HL-60/S4 treated with phorbol 12-myristate 13-acetate at 8.2 ng/mL for 4 days and 3 days (cell line): Measurements from ENCODE around the gene NISCH.

ENCODE experiments used
- in situ Hi-C: fragments of 300-500 bp; cut with MboI; formaldehyde crosslinking; loops from 2 replicates; pipeline ENCODE4 v1.15.0; 2022; ENCODE audit warnings: low sequenced_read_pairs

NISCH gene

DNA sequence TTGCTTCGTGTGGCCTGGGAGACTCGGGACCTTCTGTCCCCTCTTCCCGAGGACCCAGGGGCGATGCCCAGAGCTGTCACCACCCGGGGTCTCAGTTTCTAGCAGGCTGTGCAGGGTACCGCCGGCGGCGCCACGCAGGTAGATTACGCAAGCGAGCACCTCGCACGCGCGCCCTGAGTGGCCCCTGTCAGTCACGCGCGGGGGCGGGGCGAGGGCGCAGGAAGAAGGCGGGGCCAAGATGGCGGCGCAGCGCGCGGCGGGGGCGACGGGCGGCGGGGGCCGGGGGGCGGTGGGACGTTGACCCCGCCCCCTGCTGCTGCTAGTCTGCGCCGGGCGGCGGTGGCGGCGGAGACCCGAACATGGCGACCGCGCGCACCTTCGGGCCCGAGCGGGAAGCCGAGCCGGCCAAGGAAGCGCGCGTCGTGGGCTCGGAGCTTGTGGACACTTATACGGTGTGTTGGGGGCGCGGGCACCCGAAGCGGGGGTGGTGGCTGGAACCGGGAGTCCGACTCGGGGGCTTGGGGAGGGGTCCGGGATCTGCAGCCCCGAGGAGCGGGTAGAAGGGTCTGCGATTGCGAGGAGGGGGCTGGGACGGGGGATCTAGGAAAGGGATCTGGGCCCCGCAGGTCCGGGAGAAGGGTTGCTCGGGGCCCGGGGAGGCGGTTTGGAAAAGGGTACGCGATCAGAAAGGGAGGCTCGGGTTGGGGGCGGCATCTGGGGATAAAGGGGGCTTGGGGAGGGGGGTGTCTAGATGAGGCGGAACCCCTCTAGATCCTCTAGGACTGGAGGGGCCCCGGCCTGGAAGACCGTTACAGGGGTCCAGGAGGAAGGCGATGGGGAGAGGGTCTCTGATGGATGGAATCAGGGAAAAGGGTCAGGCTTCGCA is at the start of gene NISCH:
NISCH (plus strand) TSS at position 322 of the 886 bp plus-strand sequence; CDS start at position 360, 38 bp downstream.
- in situ Hi-C loops = no loop called here

DNA sequence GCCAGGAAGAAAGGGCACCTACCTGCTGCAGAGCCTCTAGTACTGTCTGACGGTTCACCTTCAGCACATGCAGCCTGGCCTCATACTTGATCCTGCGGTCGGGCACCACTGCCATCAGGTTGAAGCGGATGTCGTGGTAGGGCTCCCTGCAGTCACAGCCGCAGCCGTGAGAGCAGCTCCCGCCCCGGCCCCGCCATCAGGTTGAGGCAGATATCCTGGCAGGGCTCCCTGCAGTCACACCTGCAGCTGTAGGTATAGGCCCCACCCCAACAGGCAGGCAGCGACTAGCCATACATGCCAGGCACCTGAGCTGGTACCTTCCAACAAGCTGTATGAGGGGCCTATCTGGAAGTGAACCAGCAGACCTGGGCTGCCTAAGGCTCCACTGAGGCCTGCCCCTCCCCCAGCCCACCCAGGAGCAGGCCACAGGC is 49.2 kb upstream of the NISCH start:
- in situ Hi-C loops = no loop called here

DNA sequence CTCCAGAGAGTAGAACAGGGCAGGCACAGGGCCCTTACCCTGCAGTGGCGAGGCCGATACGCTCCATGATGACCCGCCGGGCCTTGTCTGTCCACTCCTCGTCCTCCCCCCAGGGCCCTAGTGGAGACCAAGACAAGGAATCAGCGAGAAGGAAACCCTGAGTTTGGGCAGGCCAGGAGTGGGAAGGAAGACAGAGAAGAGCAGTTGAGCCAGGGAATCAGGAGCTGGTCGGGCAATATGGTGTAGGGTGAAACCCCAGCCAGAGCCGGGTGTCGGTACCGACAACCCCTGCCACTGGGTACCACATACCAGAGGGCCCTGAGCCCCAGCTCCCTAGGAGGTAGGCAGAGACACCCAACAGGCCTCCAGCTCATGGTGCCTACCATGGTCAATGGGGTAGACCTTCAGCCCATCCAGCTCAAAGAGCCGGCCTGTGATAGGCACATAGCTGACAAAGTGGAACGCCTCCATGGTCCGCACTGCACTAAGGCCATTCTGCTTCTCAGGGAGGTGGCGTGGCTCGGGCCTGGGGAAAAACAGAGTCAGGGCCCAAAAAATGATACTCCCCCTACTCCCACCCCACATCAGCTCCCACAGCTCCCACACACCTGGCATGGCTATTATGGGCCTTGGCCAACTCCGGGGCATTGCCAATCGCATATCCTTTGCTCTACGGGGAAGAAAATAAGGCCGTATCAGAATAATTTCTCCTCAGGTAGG is 48.5 kb upstream of the NISCH start:
- in situ Hi-C loops = no loop called here

DNA sequence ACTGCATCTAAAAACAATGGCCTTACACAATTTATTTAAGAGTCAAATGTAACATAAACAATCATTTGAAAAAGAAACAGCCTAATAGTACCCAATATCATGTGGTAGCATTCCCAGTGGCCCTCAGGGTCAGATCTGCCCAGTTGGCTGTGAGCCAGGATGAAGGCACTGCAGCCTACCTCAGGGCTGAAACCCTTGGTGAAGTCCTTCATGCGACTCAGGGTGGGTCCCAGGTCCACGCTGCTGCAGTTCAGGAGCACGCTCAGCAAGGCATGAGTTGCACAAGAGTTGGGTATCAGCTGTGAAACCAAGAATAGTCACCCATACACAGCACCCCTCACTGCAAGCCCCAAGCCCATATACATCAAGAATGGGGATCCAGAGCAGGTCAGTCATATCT is 47.6 kb upstream of the NISCH start:
- in situ Hi-C loops = no loop called here

DNA sequence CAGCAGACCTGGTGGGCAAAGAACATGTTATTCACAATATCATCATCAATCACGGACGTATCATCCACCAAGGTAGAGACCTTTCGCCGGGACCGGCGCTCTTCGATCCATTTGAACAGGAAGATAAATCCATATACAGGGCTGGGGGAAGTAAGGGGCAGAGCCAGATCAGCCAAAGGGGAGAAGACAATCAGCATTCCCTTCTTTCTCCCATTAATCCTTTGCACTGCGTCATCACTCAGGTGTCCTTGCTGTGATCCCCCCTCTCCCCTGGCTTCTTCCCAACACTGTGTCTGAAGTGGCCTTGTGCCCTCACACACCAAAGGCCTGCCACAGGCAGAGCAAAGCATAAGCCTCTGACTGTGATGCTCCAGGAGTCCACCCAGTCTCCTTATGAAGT is 46.9 kb upstream of the NISCH start:
- in situ Hi-C loops = no loop called here

DNA sequence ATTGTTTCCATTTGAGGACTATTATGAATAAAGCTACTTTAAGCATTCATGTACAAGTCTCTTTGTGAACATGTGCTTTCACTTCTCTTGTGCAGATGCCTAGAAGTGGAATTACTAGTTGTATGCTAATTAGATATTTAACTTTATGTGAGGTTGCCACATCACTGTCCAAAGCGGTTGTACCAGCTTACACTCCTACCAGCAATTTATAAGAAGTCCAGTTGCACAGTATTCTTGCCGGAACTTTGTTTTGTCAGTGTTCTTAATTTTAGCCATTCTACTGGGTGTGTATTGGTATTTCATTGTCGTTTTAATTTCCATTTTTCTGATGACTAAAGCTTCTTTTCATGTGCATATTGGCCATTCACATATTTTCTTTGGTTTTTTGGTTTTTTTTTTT is 39.6 kb upstream of the NISCH start:
- in situ Hi-C loops = no loop called here

DNA sequence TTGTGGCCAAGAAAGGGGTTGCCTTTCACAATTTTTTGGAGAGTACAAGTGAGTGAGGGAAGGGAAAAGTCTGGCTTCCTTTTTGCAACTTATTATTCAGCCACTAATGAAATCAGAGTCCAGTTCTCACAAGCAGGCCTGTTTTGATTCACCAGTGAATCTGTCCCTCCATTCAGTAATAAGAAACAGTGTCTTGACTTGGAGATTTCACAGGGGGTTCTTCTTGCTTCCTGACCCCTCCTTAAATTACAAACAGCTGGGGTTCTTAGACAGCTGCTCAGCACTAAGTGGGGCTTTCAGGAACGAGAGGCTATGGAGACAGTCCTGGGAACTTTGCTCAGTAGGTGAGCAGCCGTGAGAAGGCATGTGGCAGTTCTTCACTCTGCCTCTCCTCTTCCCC is 35.0 kb upstream of the NISCH start:
- in situ Hi-C loops = no loop called here

DNA sequence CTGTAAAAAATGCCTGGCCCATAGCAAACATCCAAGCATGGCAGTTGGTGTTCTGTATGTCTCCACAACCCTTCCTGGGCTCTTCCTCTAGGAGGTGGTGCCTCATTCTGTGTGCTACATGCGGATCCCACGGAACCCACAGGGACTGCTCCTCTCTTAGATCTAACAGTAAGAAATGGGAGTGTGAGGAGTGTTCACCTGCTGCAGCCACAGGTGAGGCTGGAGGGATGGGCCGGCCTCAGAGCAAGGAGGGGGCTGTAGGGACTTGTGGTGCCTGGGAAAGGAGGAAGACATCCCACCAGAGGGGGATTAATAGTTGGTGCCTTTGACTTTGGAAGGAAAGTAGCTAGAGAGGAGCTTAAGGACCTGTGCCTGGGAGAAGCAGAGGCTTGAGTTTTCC is 32.7 kb upstream of the NISCH start:
- in situ Hi-C loops = no loop called here

DNA sequence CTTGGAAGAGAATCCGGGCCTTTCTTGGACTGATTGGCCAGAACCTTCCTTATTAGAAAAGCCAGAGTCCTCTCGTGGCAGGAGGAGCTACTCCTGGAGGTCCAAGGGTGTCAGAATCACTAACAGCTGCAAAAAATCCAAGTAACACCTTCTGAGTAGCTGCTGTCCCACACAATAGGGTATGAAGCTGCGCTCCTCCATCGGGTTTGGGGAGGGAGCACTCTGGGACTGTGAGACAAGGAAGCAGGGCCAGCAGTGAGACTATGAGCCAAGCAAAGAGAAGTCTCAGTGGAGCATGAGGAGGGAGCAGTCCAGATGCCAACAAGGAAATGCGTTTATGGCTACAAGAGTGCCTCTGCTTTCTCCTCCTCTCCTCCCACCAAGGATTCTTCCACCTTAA is 32.2 kb upstream of the NISCH start:
- in situ Hi-C loops = no loop called here

DNA sequence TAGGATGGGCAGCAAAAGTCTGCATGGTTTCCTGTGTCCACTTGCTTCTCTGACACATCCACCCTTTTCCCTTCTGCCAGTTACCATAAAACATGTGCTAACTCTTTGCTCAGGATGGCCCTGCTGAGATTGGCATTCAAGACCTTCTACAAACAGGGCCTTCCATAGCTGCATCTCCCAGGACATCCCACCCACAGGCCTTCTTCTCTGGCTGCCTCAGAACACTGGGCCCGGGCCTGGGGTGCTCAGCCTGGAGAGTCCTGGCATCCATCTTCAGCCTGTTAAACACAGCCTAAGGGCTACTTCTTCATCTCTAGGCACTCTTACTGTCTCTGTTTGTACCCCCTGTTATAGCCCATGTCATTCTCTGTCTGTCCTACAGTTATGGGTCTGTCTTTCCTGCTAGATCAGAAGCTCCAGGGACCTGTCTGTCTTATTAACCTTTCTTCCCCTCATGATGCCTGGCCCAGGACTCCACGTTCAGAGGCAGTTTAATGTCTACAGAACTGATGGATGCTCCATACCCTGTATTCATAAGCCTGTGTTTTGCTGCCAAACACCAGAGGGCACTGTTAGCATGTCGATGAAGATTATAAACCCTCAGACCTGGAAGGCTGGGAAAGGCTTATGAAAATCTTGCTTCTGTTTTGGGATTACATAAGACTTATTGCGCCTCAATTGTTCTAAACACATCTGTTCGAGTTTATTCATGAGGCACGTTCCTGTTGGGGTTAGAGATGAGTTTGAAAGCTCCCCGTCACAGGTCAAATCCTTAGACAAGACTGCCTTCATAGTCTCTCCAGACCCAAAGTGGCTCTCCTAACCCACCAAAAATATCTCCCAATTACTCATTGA is 27.0 kb upstream of the NISCH start:
- in situ Hi-C loops = no loop called here

DNA sequence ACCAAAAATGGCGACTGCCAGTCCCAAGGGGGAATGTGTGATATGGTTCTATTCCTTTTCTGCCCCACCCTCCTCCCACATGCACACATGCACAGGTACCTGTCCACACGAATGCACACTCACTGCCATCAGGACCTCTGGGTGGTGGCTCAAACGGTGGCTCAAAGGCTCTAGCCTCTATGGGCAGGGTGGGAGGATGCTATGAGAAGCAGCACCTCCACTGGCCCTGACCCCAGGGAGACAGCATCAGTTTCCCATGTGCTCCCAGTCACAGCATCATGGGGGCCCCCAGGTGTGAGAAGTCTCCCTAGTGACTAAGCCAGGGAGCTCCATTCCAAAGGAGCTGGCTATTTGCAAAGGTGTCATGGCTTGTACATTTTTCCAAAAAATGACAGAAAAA is 26.4 kb upstream of the NISCH start:
- in situ Hi-C loops = no loop called here

DNA sequence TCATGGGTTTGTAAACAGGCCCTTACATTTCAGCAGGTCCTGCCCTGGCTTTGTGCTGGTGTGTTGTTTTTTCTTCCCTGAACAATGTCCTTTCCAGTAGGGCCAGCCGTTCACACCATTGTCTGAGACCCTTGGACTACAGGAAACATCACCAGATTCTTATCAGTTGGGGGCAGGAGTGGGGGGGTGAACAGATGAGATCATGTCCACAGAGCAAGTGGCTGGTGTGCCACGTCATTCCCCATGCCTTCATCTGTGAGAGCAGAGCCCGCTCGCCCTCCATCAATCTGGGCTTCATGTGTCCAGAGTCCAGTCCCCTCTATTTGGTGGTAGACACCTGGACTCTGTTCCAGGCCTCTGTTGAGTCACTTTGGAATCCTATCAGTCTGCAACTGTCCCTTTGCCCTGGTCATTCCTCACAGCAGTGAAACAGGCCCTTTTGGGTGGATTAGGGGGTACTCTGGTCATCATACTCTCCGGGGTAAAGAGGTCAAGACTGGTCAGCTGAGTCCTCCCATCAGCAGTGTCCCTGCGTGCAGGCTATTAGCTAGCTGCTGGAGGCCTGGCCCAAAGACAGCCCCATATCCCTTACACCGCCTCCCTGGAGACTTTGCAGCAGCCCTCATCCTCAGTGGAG is 25.5 kb upstream of the NISCH start:
- in situ Hi-C loops = no loop called here

DNA sequence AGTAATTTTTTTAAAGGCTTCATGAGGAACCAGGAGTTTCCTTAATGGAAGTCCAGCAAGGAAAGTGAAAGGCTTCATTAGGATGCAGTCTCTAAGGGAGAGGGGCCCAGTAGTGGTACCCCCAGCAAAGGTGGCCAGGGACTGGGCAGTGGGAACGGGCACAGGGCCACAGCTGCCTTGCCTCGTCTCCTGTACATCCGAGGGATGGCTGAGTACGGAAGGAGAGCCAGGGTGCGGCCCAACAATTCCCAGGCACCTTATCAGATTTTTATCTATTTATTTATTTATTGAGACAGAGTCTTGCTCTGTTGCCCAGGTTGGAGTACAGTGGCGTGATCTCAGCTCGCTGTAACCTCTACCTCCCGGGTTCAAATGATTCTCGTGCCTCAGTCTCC is 25.0 kb upstream of the NISCH start:
- in situ Hi-C loops = no loop called here

DNA sequence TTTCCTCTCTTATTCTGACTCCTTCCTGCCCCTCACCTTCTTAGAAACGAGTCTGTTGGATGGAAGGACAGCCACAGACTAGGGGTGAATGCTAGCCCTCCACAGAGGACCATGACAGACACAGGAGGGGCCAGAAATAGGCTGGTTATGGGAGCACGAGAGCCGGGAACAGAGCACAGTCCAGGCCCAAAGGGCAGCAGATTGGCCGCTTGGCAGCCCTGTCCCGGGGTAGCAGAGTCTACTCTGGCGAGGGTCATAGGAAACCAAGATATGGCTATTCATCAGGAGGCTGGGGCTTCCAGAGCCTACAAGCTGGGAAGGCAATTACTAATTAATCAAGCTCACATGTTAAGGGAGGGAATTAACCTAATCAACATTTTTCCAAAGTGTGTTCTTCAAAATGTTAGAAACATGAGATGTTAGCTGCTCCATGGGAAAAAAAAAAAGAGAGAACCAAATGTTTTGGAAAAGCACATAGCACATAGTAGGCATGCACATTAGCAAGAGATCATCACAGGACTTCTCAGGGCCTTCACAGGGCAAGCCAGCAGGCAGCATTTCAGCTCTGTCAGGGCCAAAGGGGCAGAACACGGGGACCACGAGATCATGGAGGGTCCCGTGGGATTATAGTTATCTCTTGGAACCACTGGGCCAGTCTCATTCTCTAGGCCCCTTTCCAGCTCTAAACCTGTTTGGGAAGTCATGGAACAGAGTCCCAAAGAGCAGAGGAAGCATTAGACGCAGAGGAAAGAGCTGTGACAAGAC is 23.8 kb upstream of the NISCH start:
- in situ Hi-C loops = no loop called here

DNA sequence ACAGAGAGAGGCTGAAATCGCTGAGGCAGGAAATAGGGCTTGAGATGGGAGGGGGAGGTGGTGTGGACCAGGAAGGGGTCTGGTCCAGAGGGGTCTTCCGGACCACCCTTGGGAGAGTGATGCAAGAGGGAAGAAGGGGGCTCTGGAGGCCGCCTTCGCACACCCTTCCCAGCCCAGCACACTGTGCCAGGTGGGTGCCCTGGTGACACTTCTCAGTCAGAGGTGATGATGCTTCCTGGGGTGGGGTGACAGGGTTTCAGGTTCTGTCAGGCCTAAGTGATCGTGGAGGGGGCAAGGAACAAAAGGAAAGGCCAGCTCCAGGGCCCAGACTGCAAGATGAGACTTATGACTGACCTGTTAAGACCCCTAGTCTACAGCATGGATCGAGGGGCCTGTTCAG is 23.2 kb upstream of the NISCH start:
- in situ Hi-C loops = no loop called here

DNA sequence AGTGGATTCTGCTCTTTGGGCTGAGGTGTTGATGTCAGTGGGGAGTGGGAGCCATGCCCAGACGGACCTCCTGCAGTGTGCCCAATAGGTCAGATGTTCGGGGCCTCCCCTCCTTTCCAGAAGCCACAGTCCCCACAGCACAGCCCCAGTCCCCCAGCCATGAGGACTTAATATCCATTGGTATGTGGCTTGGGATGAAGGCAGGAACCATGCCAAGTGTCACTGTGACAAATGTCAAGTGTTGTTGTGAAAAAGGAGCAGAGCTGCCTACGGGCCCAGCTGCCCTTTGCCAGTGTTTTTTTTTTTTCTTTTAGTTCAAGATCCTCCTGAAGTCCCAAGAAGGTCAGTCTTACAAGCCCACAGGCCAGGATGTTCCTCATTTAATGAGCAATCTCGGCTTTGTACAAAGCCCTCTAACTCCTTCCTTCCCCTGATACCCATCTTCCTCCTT is 22.7 kb upstream of the NISCH start:
- in situ Hi-C loops = no loop called here

DNA sequence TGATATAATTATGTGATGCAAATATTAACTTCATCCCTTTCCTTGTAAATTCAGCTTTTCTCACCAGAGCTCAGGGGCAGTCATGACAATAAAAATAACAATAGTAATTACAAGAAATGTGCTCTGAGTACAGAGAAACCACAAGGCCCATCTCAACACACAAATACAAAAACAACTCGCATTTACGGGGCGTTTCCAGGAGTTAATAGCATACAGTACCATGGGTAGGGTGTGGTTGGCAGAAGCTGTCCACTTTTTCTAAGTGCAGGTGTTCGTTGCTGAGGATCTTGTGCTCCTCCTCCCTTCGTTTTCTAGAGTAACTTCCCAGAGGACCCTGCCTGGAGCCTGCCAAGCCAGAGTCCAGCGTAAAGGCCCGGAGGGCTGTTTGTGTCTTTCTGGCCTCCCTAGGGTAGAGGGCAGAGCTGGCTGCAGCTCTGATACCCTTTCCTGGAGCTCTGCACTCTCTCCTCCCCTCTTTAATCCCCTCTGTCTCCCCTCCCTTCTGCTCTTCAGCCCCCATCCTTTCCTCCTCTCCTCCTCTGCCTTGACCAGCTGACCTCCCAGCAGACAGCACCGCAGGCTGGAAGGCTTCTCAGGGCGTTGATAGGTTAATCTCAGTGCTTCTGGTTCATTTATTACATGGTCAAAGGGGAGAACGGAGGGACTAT is 21.9 kb upstream of the NISCH start:
- in situ Hi-C loops = no loop called here

DNA sequence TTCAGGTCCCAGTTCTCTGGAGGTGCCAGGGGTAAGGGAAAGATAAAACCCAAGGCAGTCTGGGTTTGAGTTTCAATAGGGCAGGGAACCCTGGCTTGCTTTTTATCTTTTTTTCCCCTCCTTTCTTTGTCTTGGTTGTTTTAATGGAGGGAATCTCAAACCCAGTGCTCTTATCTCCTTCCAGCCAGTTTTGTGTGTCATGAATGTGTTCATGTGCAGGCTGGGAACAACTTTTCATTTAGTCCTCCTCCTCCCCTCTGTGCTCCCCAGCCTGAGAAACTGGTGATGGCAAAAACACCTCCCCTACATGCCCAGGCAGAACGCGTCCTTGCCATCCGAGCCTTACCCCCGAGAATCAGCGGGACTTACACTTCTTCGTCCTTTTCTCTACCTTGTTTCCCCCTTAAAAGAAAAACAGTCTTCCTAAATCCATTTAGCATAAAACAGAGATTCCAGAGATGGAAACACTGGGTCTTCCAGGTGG is 21.4 kb upstream of the NISCH start:
- in situ Hi-C loops = no loop called here

DNA sequence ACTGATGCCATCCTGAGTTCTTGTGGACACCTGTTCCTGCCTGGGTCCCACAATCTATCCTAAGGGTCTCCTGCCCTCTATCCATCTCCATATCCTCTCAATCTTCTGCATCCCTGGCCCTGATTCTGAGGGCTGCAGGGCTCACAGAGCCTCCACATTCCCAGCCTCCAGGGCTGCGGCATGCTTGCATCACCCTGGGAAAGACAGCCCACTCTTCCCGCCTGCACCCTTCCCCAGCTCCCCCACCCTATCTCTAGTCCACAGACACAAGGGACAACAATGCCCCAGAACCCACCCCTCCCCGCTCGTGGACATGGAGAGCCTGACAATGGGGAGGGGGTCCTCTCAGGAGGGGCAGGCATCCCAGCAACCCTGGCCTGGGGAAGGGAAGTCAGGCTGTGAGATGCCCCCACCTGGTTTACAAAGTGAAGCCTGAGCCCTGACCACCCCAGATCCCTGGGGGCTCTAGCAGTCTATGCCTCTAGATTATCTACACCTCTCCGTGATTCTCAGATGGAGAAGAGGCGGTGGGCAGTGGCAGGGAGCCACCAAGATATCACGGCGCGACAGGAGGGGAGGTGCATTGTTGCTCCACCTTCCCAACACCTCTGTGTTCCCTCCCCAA is 20.8 kb upstream of the NISCH start:
- in situ Hi-C loops = no loop called here
